Panc1 (cell line): ENCODE measurements around the gene DZIP1. TPM values are rescaled to one million over a fixed set of nuclear protein-coding genes. Genes with fewer than 3 reads are reported as not detected.

Source experiments
- ATAC-seq: fragments of 200-7000 bp; cut with Tn5 transposase; 2 replicates; pipeline ENCODE4 v1.9.1; 2020; ENCODE audit warnings: mild to moderate bottlenecking, moderate library complexity
- BruUV-seq: library from RNA; stranded (reverse); fragments of 400-500 nt; replicated peaks from 2 replicates; lab custom pipeline; 2021; lab: Mats Ljungman, UMichigan
- CTCF ChIA-PET: fragments of 300-600 bp; sonication (Branson Sonifier 250); formaldehyde crosslinking; loops from one replicate; lab custom pipeline; 2022; ENCODE audit warnings: antibody characterized with exemption; lab: Charles Lee
- POLR2A ChIA-PET: fragments of 300-600 bp; sonication (Branson Sonifier 250); formaldehyde crosslinking; loops from one replicate; lab custom pipeline; 2022; ENCODE audit warnings: antibody characterized with exemption; lab: Charles Lee
- DNase-seq: peaks from one replicate; pipeline ENCODE4 v3.0.0-alpha.2; 2010; ENCODE audit warnings: low read depth, low spot score
- H3K27ac ChIP-seq: 2 replicates; pipeline ENCODE4 v1.5.1; 2011; ENCODE audit warnings: mild to moderate bottlenecking, low read length, inconsistent platforms
- H3K27me3 ChIP-seq: fragments of 200-500 bp; sonication (Bioruptor generic); 2 replicates; pipeline ENCODE4 v1.6.0; 2014; ENCODE audit warnings: low read length, inconsistent platforms; ENCODE audit not compliant: control insufficient read depth, insufficient read depth
- H3K36me3 ChIP-seq: fragments of 200-500 bp; sonication (Bioruptor generic); 2 replicates; pipeline ENCODE4 v1.5.1; 2014; ENCODE audit warnings: inconsistent platforms, mild to moderate bottlenecking, low read length, moderate library complexity; ENCODE audit not compliant: control insufficient read depth, insufficient read depth
- H3K4me1 ChIP-seq: 2 replicates; pipeline ENCODE4 v1.5.1; 2011; ENCODE audit warnings: inconsistent platforms, mild to moderate bottlenecking, low read length, moderate library complexity; ENCODE audit not compliant: control insufficient read depth, insufficient read depth
- H3K4me3 ChIP-seq, 2 experiments: 2 replicates each; pipeline ENCODE4 v1.5.1; 2011 to 2012; ENCODE audit warnings: low read depth in 2 of 2, low read length in 2 of 2, mild to moderate bottlenecking in 2 of 2, inconsistent platforms in 1 of 2, moderate library complexity in 1 of 2
- H3K9me3 ChIP-seq: fragments of 200-500 bp; sonication (Bioruptor generic); 2 replicates; pipeline ENCODE4 v1.5.1; 2014; ENCODE audit warnings: low read depth, mild to moderate bottlenecking, inconsistent platforms, low read length, moderate library complexity; ENCODE audit not compliant: control insufficient read depth, insufficient read depth
- CTCF ChIP-seq: fragments of 450-650 bp; IDR thresholded peaks from 2 replicates; pipeline ENCODE4 v1.5.1; 2017; ENCODE audit warnings: mild to moderate bottlenecking
- POLR2AphosphoS5 ChIP-seq: IDR thresholded peaks from 2 replicates; pipeline ENCODE4 v1.6.1; 2012; ENCODE audit warnings: mild to moderate bottlenecking, low read depth, low read length, moderate library complexity
- REST ChIP-seq, 2 experiments: IDR thresholded peaks; 2 replicates each; pipeline ENCODE4 v1.6.1; 2011 to 2012; ENCODE audit warnings: low read depth in 2 of 2, control low read depth in 1 of 2, low read length in 1 of 2, mild to moderate bottlenecking in 1 of 2, moderate library complexity in 1 of 2; ENCODE audit not compliant: insufficient read depth in 1 of 2
- SIN3A ChIP-seq: IDR thresholded peaks from 2 replicates; pipeline ENCODE4 v1.6.1; 2012; ENCODE audit warnings: low read depth, mild to moderate bottlenecking, low read length, moderate library complexity, borderline replicate concordance; ENCODE audit not compliant: insufficient read depth
- TCF7L2 ChIP-seq: IDR thresholded peaks from 2 replicates; pipeline ENCODE4 v1.6.1; 2011; ENCODE audit warnings: mild to moderate bottlenecking, low read depth, low read length, inconsistent platforms
- in situ Hi-C: cut with HindIII; loops from 2 replicates; pipeline ENCODE4 v1.10.0; 2016; ENCODE audit warnings: low sequenced_read_pairs, low pct_unique_long_range_greater_than_20kb
- intact Hi-C: fragments of 100-400 bp; cut with micrococcal nuclease; formaldehyde crosslinking; loops from one replicate; pipeline ENCODE4 v1.10.0; 2022; ENCODE audit not compliant: unreplicated experiment
- total RNA-seq: library from RNA; stranded (reverse); gene quantifications from one replicate; pipeline ENCODE4 v1.2.1, GENCODE V29; 2021; ENCODE audit not compliant: unreplicated experiment

The DZIP1 gene
- total RNA-seq, 1 experiment from 2014 or later: 22.9 TPM

- BruUV-seq: no TSS peak
- intact Hi-C loops (no loop called here), in situ Hi-C loops (no loop called here)
- CTCF ChIA-PET: no interaction called here
- ATAC-seq (no peak), DNase-seq (no peak)
- H3K4me1 ChIP-seq: no peaks in the 10 kb centered on the region
- no peaks in the 10 kb centered on the region for H3K27me3 ChIP-seq
- POLR2A ChIA-PET: no interaction called here
- H3K27ac ChIP-seq: no peak overlapping the region
- no peak overlapping the region for H3K4me3 ChIP-seq
- TF ChIP-seq SIN3A (no peak), POLR2AphosphoS5 (no peak), TCF7L2 (no peak), CTCF (no peak), REST (IDR thresholded peaks at IDR 0.05; ENCODE audit: insufficient read depth in 1 of 2, low read depth in 2 of 2, low read length in 1 of 2) (no peak)
- H3K36me3 ChIP-seq: no peaks in the 10 kb centered on the region
- H3K9me3 ChIP-seq: no peaks in the 10 kb centered on the region
Measured at GRCh38 chr13:95656386-95657015, 12.0 kb upstream of the DZIP1 start.

GRCh38 chr13:95652821-95653220 lies 8.3 kb upstream of the DZIP1 start:
- Histone ChIP-seq H3K9me3 (no peaks in the 10 kb centered on the region), H3K27me3 (no peaks in the 10 kb centered on the region), H3K36me3 (no peaks in the 10 kb centered on the region), H3K4me3 (no peak overlapping the region), H3K27ac (no peak overlapping the region), H3K4me1 (no peaks in the 10 kb centered on the region)
- BruUV-seq: no TSS peak
- intact Hi-C loops (no loop called here), in situ Hi-C loops (no loop called here)
- TF ChIP-seq CTCF: no peak
- no peak for TF ChIP-seq TCF7L2
- no peak for TF ChIP-seq REST (IDR thresholded peaks at IDR 0.05; ENCODE audit: insufficient read depth in 1 of 2, low read depth in 2 of 2, low read length in 1 of 2)
- no peak for TF ChIP-seq POLR2AphosphoS5
- no peak for TF ChIP-seq SIN3A
- no peak for DNase-seq
- POLR2A ChIA-PET: no interaction called here
- CTCF ChIA-PET: no interaction called here
- no peak for ATAC-seq
